HepG2 (cell line): ENCODE results near the gene SMARCD1. TPM values are rescaled to one million over a fixed set of nuclear protein-coding genes. Genes with fewer than 3 reads are reported as not detected.
A peak's percentile ranks its signal among the peaks of the same experiment; 100 is the strongest.

Experiments used
- ATAC-seq: fragments of 200-7000 bp; cut with Tn5 transposase; 3 replicates; pipeline ENCODE4 v1.9.1; 2020; ENCODE audit warnings: mild to moderate bottlenecking, moderate library complexity
- BruUV-seq: library from RNA; stranded (reverse); fragments of 400-500 nt; replicated peaks from 2 replicates; lab custom pipeline; 2021; lab: Mats Ljungman, UMichigan
- CTCF ChIA-PET: fragments of 300-600 bp; formaldehyde crosslinking; extraction: SDS; loops from one replicate; lab custom pipeline; 2021; ENCODE audit warnings: low total read pairs, inconsistent platforms, low intra/inter-chr PET ratio; lab: Yijun Ruan, JAX
- POLR2A ChIA-PET: fragments of 350-600 bp; sonication (Branson Sonifier 250); formaldehyde crosslinking; loops from one replicate; lab custom pipeline; 2020; ENCODE audit warnings: antibody characterized with exemption, inconsistent platforms; lab: Yijun Ruan, JAX
- DNase-seq: peaks from one replicate; pipeline ENCODE4 v3.0.0-alpha.2; 2015; ENCODE audit warnings: low spot score
- FAIRE-seq: peaks from 3 replicates; lab custom pipeline; 2011; peaks lifted over from hg19 to GRCh38; lab: Jason Lieb, UNC
- H2AFZ ChIP-seq: one replicate; pipeline ENCODE4 v1.6.1; 2011; ENCODE audit warnings: low read length, inconsistent platforms
- H3K27ac ChIP-seq: fragments of 300-600 bp; 3 replicates; pipeline ENCODE4 v1.8.0; 2011; ENCODE audit warnings: mixed run types, mild to moderate bottlenecking, mixed read lengths, low read length, inconsistent platforms; ENCODE audit not compliant: insufficient read depth; ENCODE audit errors: extremely low read length
- H3K27me3 ChIP-seq, 2 experiments: fragments of 200-600 bp in 1 of 2; 2 replicates in 1 of 2; 3 replicates in 1 of 2; pipeline versions ENCODE4 v1.6.0 to v1.8.0; 2011; ENCODE audit warnings: low read length in 2 of 2, mild to moderate bottlenecking in 2 of 2, moderate library complexity in 2 of 2, inconsistent platforms in 1 of 2; ENCODE audit not compliant: insufficient read depth in 2 of 2, control insufficient read depth in 1 of 2
- H3K36me3 ChIP-seq, 2 experiments: fragments of 200-600 bp in 1 of 2; replicated peaks in 1 of 2; 2 replicates in 1 of 2; 3 replicates in 1 of 2; pipeline versions ENCODE4 v1.5.1 to v1.8.0; 2011; ENCODE audit warnings: low read length in 2 of 2, inconsistent platforms in 1 of 2; ENCODE audit not compliant: insufficient read depth in 2 of 2, control insufficient read depth in 1 of 2
- H3K4me1 ChIP-seq: 2 replicates; pipeline ENCODE4 v1.5.1; 2012; ENCODE audit warnings: low read length, inconsistent platforms; ENCODE audit not compliant: insufficient read depth
- H3K4me2 ChIP-seq: 2 replicates; pipeline ENCODE4 v1.6.0; 2011; ENCODE audit warnings: low read depth, low read length, inconsistent platforms
- H3K4me3 ChIP-seq, 3 experiments: fragments of 200-600 bp in 1 of 3; sonication (generic), shearing (Covaris generic) in 1 of 3; replicated peaks in 1 of 3; 2 replicates each; pipeline ENCODE4 v1.5.1; 2011 to 2016; ENCODE audit warnings: low read length in 3 of 3, inconsistent platforms in 2 of 3, low read depth in 2 of 3, mild to moderate bottlenecking in 2 of 3, control low read depth in 1 of 3, mixed read lengths in 1 of 3; ENCODE audit not compliant: insufficient read depth in 1 of 3
- H3K79me2 ChIP-seq: one replicate; pipeline ENCODE4 v1.6.1; 2011; ENCODE audit warnings: low read length, inconsistent platforms; ENCODE audit not compliant: insufficient read depth
- H3K9ac ChIP-seq: 2 replicates; pipeline ENCODE4 v1.6.0; 2011; ENCODE audit warnings: mild to moderate bottlenecking, low read depth, low read length, inconsistent platforms; ENCODE audit not compliant: insufficient read depth
- H3K9me3 ChIP-seq: 2 replicates; pipeline ENCODE4 v1.5.1; 2012; ENCODE audit warnings: mild to moderate bottlenecking, low read length
- H4K20me1 ChIP-seq: 2 replicates; pipeline ENCODE4 v1.6.0; 2011; ENCODE audit warnings: inconsistent platforms, mild to moderate bottlenecking, low read length, moderate library complexity; ENCODE audit not compliant: insufficient read depth
- CEBPG ChIP-seq: IDR thresholded peaks from 2 replicates; pipeline ENCODE4 v1.6.1; 2016
- CENPT ChIP-seq: sonication (generic); formaldehyde crosslinking; IDR thresholded peaks from 2 replicates; pipeline ENCODE4 v1.8.0; 2022; ENCODE audit warnings: low read depth, mild to moderate bottlenecking, moderate library complexity, missing genetic modification reagents
- EHMT2 ChIP-seq: fragments of 200-600 bp; sonication (generic); IDR thresholded peaks from 2 replicates; pipeline ENCODE4 v1.7.0; 2017; ENCODE audit warnings: antibody characterized with exemption, low read depth, low read length, borderline replicate concordance
- HNRNPLL ChIP-seq: fragments of 200-400 bp; formaldehyde crosslinking; IDR thresholded peaks from 2 replicates; pipeline ENCODE4 v1.6.1; 2017; ENCODE audit warnings: mild to moderate bottlenecking, low read depth, low read length; ENCODE audit not compliant: poor library complexity, severe bottlenecking
- KLF16 ChIP-seq, 2 experiments: sonication (generic) in 1 of 2; formaldehyde crosslinking in 1 of 2; IDR thresholded peaks; 2 replicates each; pipeline versions ENCODE4 v1.6.1 to v1.8.0; 2016 to 2023; ENCODE audit warnings: missing genetic modification reagents in 2 of 2, missing compliant biosample characterization in 1 of 2
- PHF20 ChIP-seq: sonication (generic); formaldehyde crosslinking; IDR thresholded peaks from 2 replicates; pipeline ENCODE4 v1.5.0; 2020; ENCODE audit warnings: mild to moderate bottlenecking, missing genetic modification reagents
- RFXANK ChIP-seq: IDR thresholded peaks from 2 replicates; pipeline ENCODE4 v1.6.1; 2016
- SRF ChIP-seq: IDR thresholded peaks from 2 replicates; pipeline ENCODE4 v1.6.1; 2011; ENCODE audit warnings: mild to moderate bottlenecking, low read depth, low read length, moderate library complexity
- TBX2 ChIP-seq: sonication (generic); formaldehyde crosslinking; IDR thresholded peaks from 2 replicates; pipeline ENCODE4 v1.5.0; 2020; ENCODE audit warnings: missing genetic modification reagents, mild to moderate bottlenecking, borderline replicate concordance
- TCF7L2 ChIP-seq: IDR thresholded peaks from 2 replicates; pipeline ENCODE4 v1.6.1; 2011; ENCODE audit warnings: mild to moderate bottlenecking, low read depth, low read length, moderate library complexity
- THAP11 ChIP-seq: IDR thresholded peaks from 2 replicates; pipeline ENCODE4 v1.6.1; 2016; ENCODE audit warnings: missing biosample characterization, missing genetic modification reagents
- ZMYM3 ChIP-seq: sonication (generic); formaldehyde crosslinking; IDR thresholded peaks from 2 replicates; pipeline ENCODE4 v1.5.1; 2020; ENCODE audit warnings: mild to moderate bottlenecking, missing genetic modification reagents
- ZNF382 ChIP-seq: sonication (generic); formaldehyde crosslinking; IDR thresholded peaks from 2 replicates; pipeline ENCODE4 v1.5.0; 2020; ENCODE audit warnings: missing genetic modification reagents, mild to moderate bottlenecking, borderline replicate concordance
- ZNF547 ChIP-seq: sonication (generic); formaldehyde crosslinking; IDR thresholded peaks from 2 replicates; pipeline ENCODE4 v1.5.1; 2020; ENCODE audit warnings: mild to moderate bottlenecking, missing genetic modification reagents
- ZNF780A ChIP-seq: sonication (generic); formaldehyde crosslinking; IDR thresholded peaks from 2 replicates; pipeline ENCODE4 v1.8.0; 2022; ENCODE audit warnings: mild to moderate bottlenecking, missing genetic modification reagents, moderate library complexity
- WGBS: methylation state at CpG from one replicate; pipeline ENCODE4 v1.1.6; 2017; ENCODE audit warnings: low lambda C conversion rate; 5-methylcytosine and 5-hydroxymethylcytosine counted together
- in situ Hi-C: cut with HindIII; loops from 2 replicates; pipeline ENCODE4 v1.10.0; 2017; ENCODE audit warnings: low pct_unique_long_range_greater_than_20kb; ENCODE audit not compliant: extremely low pct_ligation_motif_present
- intact Hi-C: fragments of 100-400 bp; cut with micrococcal nuclease; formaldehyde crosslinking; loops from one replicate; pipeline ENCODE4 v1.10.0; 2022; ENCODE audit not compliant: unreplicated experiment
- polyA plus RNA-seq, 8 experiments: library from polyadenylated mRNA; depleted of rRNA in 3 of 8; stranded (reverse) in 7 of 8; unstranded in 1 of 8; fragments of >200 nt; fragmentation: Illumina TruSeq in 4 of 8; extraction: Trizol in 4 of 8; gene quantifications; 2 replicates each; pipeline versions ENCODE4 v1.2.1 to v1.2.3, GENCODE V29; 2011 to 2016; ENCODE audit warnings: low read depth in 4 of 8, missing spikeins in 1 of 8, mixed read lengths in 1 of 8; ENCODE audit not compliant: insufficient read depth in 1 of 8
- total RNA-seq, 5 experiments: library from RNA; depleted of rRNA; stranded (reverse); fragments of >200 nt; fragmentation: Illumina TruSeq; extraction: Trizol; gene quantifications; 2 replicates each; pipeline ENCODE4 v1.2.3, GENCODE V29; 2016; ENCODE audit warnings: low read depth in 1 of 5
- TF ChIP-seq, protein P1 (sequence below): sonication (generic); formaldehyde crosslinking; IDR thresholded peaks from 2 replicates; pipeline ENCODE4 v1.8.1; 2022; ENCODE audit warnings: mild to moderate bottlenecking, missing genetic modification reagents
- TF ChIP-seq, protein P2 (sequence below): sonication (generic); formaldehyde crosslinking; IDR thresholded peaks from 2 replicates; pipeline ENCODE4 v1.4.0; 2020; ENCODE audit warnings: missing genetic modification reagents, borderline replicate concordance
- TF ChIP-seq, protein P3 (sequence below): sonication (generic); formaldehyde crosslinking; IDR thresholded peaks from 2 replicates; pipeline ENCODE4 v1.4.0; 2020; ENCODE audit warnings: missing genetic modification reagents
- TF ChIP-seq, protein P4 (sequence below): sonication (generic); formaldehyde crosslinking; IDR thresholded peaks from 2 replicates; pipeline ENCODE4 v1.8.1; 2023; ENCODE audit warnings: mild to moderate bottlenecking, missing genetic modification reagents, borderline replicate concordance

SMARCD1 gene
- total and polyA plus RNA-seq, 2 of the 13 experiments (the other 11 are each of a cell fraction or from before 2014, with no cell fraction given) = 51.7 to 54.6 TPM

DNA sequence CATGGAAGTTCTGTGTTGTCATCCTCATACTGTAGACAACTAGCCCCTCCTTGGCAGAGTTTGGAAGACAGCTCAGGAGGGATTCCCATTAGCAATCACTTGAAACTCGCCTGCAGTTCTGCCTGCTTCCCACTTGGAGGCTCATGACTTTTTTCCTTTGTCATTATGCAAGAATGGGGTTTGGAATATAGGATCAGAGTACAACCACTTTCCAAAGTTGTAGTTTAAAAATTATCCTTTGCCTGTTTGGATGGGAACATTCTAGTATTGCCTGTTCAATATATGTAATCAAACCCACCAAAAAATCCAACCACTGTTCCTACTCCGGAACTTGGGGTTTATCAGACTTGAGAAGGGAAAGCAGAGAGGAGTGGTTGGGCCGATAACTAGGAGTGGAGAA, 16.5 kb downstream of the SMARCD1 start (continued):
- TF ChIP-seq CEBPG (CRISPR knock-in tag) (peak; percentile 80), HNRNPLL (no peak), TBX2 (no peak), RFXANK (CRISPR knock-in tag) (0 out of 2 replicates have a peak, but pooled peaks have one; percentile 29), THAP11 (peak; percentile 22; the same call in 1 of the 2 replicates), EHMT2 (peak; percentile 40; the same call in 1 of the 2 replicates)
- TF ChIP-seq, protein P1, sequence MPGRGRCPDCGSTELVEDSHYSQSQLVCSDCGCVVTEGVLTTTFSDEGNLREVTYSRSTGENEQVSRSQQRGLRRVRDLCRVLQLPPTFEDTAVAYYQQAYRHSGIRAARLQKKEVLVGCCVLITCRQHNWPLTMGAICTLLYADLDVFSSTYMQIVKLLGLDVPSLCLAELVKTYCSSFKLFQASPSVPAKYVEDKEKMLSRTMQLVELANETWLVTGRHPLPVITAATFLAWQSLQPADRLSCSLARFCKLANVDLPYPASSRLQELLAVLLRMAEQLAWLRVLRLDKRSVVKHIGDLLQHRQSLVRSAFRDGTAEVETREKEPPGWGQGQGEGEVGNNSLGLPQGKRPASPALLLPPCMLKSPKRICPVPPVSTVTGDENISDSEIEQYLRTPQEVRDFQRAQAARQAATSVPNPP (CRISPR knock-in tag) = no peak
- TF ChIP-seq, protein P2, sequence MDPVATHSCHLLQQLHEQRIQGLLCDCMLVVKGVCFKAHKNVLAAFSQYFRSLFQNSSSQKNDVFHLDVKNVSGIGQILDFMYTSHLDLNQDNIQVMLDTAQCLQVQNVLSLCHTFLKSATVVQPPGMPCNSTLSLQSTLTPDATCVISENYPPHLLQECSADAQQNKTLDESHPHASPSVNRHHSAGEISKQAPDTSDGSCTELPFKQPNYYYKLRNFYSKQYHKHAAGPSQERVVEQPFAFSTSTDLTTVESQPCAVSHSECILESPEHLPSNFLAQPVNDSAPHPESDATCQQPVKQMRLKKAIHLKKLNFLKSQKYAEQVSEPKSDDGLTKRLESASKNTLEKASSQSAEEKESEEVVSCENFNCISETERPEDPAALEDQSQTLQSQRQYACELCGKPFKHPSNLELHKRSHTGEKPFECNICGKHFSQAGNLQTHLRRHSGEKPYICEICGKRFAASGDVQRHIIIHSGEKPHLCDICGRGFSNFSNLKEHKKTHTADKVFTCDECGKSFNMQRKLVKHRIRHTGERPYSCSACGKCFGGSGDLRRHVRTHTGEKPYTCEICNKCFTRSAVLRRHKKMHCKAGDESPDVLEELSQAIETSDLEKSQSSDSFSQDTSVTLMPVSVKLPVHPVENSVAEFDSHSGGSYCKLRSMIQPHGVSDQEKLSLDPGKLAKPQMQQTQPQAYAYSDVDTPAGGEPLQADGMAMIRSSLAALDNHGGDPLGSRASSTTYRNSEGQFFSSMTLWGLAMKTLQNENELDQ (CRISPR knock-in tag) = no peak

DNA sequence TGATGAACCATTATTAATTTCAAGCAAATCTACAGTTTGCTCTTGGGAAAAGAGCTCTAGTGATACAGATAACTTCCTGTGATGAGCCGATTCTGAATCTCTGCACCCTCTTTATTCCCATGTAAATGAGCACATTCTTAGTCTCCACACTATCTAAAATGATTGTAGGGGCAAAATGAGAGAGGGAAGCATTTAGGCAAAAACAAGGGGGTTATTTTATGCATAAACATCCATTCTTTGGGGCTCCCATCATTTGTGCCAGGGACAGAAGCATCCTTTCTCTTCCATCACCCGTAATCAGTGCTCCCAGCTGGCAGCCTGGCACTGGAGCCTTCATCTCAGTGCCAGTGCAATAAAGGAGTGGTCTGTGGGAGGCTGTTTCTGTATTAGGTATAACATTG, 17.0 kb downstream of the SMARCD1 start:
- ChIA-PET POLR2A (interaction anchor here (1.6 to 4.6 kb wide), 4 partner anchors 10 to 20 kb away, joined by 7 to 93 read pairs (median 22); partner anchors contain the start of genes COX14 and SMARCD1), CTCF (interaction anchor here (1.5 kb wide), 1 partner anchor 10 kb away, joined by 3 read pairs; the partner anchor contains the start of gene COX14)
- no peak for FAIRE-seq
- H3K9ac ChIP-seq = peak overlapping the region; percentile 72; the same call in 1 of the 2 replicates
- H3K27me3 ChIP-seq = no peaks in the 10 kb centered on the region
- H3K9me3 ChIP-seq = no peaks in the 10 kb centered on the region
- DNase-seq = no peak
- BruUV-seq = no TSS peak
- ATAC-seq = no peak
- intact Hi-C loops (no loop called here), in situ Hi-C loops (no loop called here)
- H3K4me3 ChIP-seq = no peak overlapping the region
- WGBS = 98% methylated on average over 2 of the region's 2 CpGs
- H4K20me1 ChIP-seq = no peaks in the 10 kb centered on the region
- no peaks in the 10 kb centered on the region for H3K79me2 ChIP-seq
- peak overlapping the region; percentile 73 for H3K27ac ChIP-seq
- H3K4me2 ChIP-seq = no peak overlapping the region
- no peak overlapping the region for H2AFZ ChIP-seq
- peaks cover 8 to 29% of the 10 kb centered on the region in 2 experiments for H3K36me3 ChIP-seq
- H3K4me1 ChIP-seq = peaks cover 51% of the 10 kb centered on the region
- TF ChIP-seq CENPT (CRISPR knock-in tag) = no peak
- TF ChIP-seq, protein P3, sequence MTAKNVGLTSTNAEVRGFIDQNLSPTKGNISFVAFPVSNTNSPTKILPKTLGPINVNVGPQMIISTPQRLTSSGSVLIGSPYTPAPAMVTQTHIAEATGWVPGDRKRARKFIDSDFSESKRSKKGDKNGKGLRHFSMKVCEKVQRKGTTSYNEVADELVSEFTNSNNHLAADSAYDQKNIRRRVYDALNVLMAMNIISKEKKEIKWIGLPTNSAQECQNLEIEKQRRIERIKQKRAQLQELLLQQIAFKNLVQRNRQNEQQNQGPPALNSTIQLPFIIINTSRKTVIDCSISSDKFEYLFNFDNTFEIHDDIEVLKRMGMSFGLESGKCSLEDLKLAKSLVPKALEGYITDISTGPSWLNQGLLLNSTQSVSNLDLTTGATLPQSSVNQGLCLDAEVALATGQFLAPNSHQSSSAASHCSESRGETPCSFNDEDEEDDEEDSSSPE = no peak
- no peak for TF ChIP-seq ZNF382
- TF ChIP-seq, protein P4, sequence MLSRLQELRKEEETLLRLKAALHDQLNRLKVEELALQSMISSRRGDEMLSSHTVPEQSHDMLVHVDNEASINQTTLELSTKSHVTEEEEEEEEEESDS = no peak
- TF ChIP-seq SRF = no peak
- no peak for TF ChIP-seq KLF16 (CRISPR knock-in tag; IDR thresholded peaks at IDR 0.05)
- TF ChIP-seq ZMYM3 (CRISPR knock-in tag) = no peak
- TF ChIP-seq TCF7L2 = no peak
- TF ChIP-seq ZNF780A (CRISPR knock-in tag) = peak; percentile 26; the same call in 1 of the 2 replicates
- 0 out of 2 replicates have a peak, but pooled peaks have one; percentile 6 for TF ChIP-seq PHF20 (CRISPR knock-in tag)
- no peak for TF ChIP-seq ZNF547 (CRISPR knock-in tag)
